Right lobe of liver (tissue), 4 donors: ENCODE data around the gene ZSCAN30.

Experiments
- CTCF ChIP-seq, 4 donors: fragments of 200-600 bp in 3 of 4; fragments of 450-650 bp in 1 of 4; IDR thresholded peaks; one replicate each; pipeline versions ENCODE4 v1.5.1 to v1.8.0; 2016 to 2022; ENCODE audit warnings: antibody characterized with exemption in 4 of 4, mild to moderate bottlenecking in 2 of 4
- POLR2A ChIP-seq: fragments of 450-650 bp; IDR thresholded peaks from one replicate; pipeline ENCODE4 v1.6.1; 2017; ENCODE audit warnings: antibody characterized with exemption, mild to moderate bottlenecking
- donor health status: DM: no; HTN: no; CAD: no.
- donor health status: DM: no; HTN: no; CAD: no.
- donor health status: DM: no; HTN: yes; CAD: no.

GRCh38 chr18:35311496-35311895 lies 21.5 kb upstream of the ZSCAN30 start:
- TF ChIP-seq CTCF (IDR thresholded peaks at IDR 0.05) (no peak), POLR2A (no peak)
